ENCODE results near the gene MEIKIN.
"Not testable (repeated sequence)": the region's sequence is repeated elsewhere in the genome, so short reads cannot be mapped to it uniquely, and the experiment has no call there.

MEIKIN gene

GRCh38 chr5:131902266-131902665 lies 43.2 kb downstream of the MEIKIN start:
- peak in 2 of 5 experiments; percentile 16 to 81 for DNase-seq

GRCh38 chr5:131899686-131900085 lies 45.8 kb downstream of the MEIKIN start:
- no peak for DNase-seq

GRCh38 chr5:131883984-131884383 lies 61.5 kb downstream of the MEIKIN start:
- no peak for DNase-seq

GRCh38 chr5:131879705-131880104 lies 65.8 kb downstream of the MEIKIN start:
- DNase-seq, result no peak

GRCh38 chr5:131877873-131878272 lies 67.6 kb downstream of the MEIKIN start:
- DNase-seq, result no peak

- DNase-seq, result not testable (repeated sequence)
Measured at GRCh38 chr5:131871251-131871650, 74.2 kb downstream of the MEIKIN start.

- no peak for DNase-seq
Measured at GRCh38 chr5:131867524-131867923, 77.9 kb downstream of the MEIKIN start.

- DNase-seq, result no peak
Measured at GRCh38 chr5:131863700-131864099, 81.8 kb downstream of the MEIKIN start.

GRCh38 chr5:131857388-131857787 lies 88.1 kb downstream of the MEIKIN start:
- DNase-seq, result no peak

GRCh38 chr5:131855452-131855851 lies 90.0 kb downstream of the MEIKIN start:
- DNase-seq, result no peak

GRCh38 chr5:131854134-131854533 lies 91.3 kb downstream of the MEIKIN start:
- DNase-seq, result peak in 1 of 5 experiments; percentile 20

GRCh38 chr5:131848662-131849061 lies 96.8 kb downstream of the MEIKIN start:
- DNase-seq, result no peak

- no peak for DNase-seq
Measured at GRCh38 chr5:131846536-131846935, 98.9 kb downstream of the MEIKIN start.

- DNase-seq, result no peak
Measured at GRCh38 chr5:131845828-131846227, 99.6 kb downstream of the MEIKIN start.

- not testable (repeated sequence) for DNase-seq
Measured at GRCh38 chr5:131842971-131843370, 102.5 kb downstream of the MEIKIN start.

GRCh38 chr5:131832702-131833101 lies 112.8 kb downstream of the MEIKIN start:
- DNase-seq, result not testable (repeated sequence)

GRCh38 chr5:131825404-131826013 lies 120.0 kb downstream of the MEIKIN start:
- no peak for DNase-seq

GRCh38 chr5:131824631-131825030 lies 120.8 kb downstream of the MEIKIN start:
- DNase-seq, result no peak

GRCh38 chr5:131821221-131821620 lies 124.2 kb downstream of the MEIKIN start:
- DNase-seq, result no peak

GRCh38 chr5:131818001-131818724 lies 127.3 kb downstream of the MEIKIN start:
- DNase-seq, result no peak

GRCh38 chr5:131814990-131815389 lies 130.5 kb downstream of the MEIKIN start:
- DNase-seq, result no peak

- DNase-seq, result no peak
Measured at GRCh38 chr5:131812371-131813160, 132.9 kb downstream of the MEIKIN start.

GRCh38 chr5:131810510-131811249 lies 134.8 kb downstream of the MEIKIN start:
- DNase-seq, result peak in 1 of 5 experiments; percentile 27

Measured in T-helper 2 cell (primary cell).